OCI-LY3 (cell line): ENCODE measurements around the gene HACE1.

Source experiments
- H2AFZ ChIP-seq: fragments of 200-600, 300-600 bp; shearing (Covaris generic); 2 replicates; pipeline ENCODE4 v1.6.0; 2014; ENCODE audit warnings: antibody characterized with exemption, low read depth, low read length
- H3K27ac ChIP-seq: fragments of 200-600, 300-600 bp; sonication (generic); 2 replicates; pipeline ENCODE4 v1.5.1; 2014; ENCODE audit warnings: mild to moderate bottlenecking, low read length, moderate library complexity, mixed read lengths
- H3K27me3 ChIP-seq: fragments of 200-600, 300-600 bp; sonication (generic); 2 replicates; pipeline ENCODE4 v1.6.1; 2014; ENCODE audit warnings: low read depth, low read length, mixed read lengths
- H3K36me3 ChIP-seq: fragments of 200-600, 300-600 bp; sonication (generic); replicated peaks from 2 replicates; pipeline ENCODE3; 2014; ENCODE audit warnings: low read depth, low read length, mixed read lengths
- H3K4me1 ChIP-seq: fragments of 300-600, 200-600 bp; sonication (generic); 2 replicates; pipeline ENCODE4 v1.6.1; 2014; ENCODE audit warnings: low read length, mixed read lengths
- H3K4me2 ChIP-seq: fragments of 200-600, 300-600 bp; sonication (generic); 2 replicates; pipeline ENCODE4 v1.6.1; 2014; ENCODE audit warnings: low read length, mixed read lengths
- H3K4me3 ChIP-seq: fragments of 300-600, 200-600 bp; sonication (generic); 2 replicates; pipeline ENCODE4 v1.5.1; 2014; ENCODE audit warnings: antibody characterized with exemption, mild to moderate bottlenecking, low read length, moderate library complexity
- H3K79me2 ChIP-seq: fragments of 300-600, 200-600 bp; shearing (Covaris generic); 2 replicates; pipeline ENCODE4 v1.6.1; 2014; ENCODE audit warnings: mild to moderate bottlenecking, low read length, mixed read lengths
- H3K9ac ChIP-seq: fragments of 300-600, 200-600 bp; shearing (Covaris generic); 2 replicates; pipeline ENCODE4 v1.6.0; 2014; ENCODE audit warnings: mild to moderate bottlenecking, low read length, moderate library complexity
- H3K9me3 ChIP-seq: fragments of 200-600, 300-600 bp; shearing (Covaris generic); 2 replicates; pipeline ENCODE4 v1.6.1; 2014; ENCODE audit warnings: low read length, mixed read lengths; ENCODE audit not compliant: insufficient read depth
- H4K20me1 ChIP-seq: fragments of 200-600, 300-600 bp; sonication (generic); 2 replicates; pipeline ENCODE4 v1.6.1; 2016; ENCODE audit warnings: low read length, mixed read lengths; ENCODE audit not compliant: insufficient read depth
- CTCF ChIP-seq: fragments of 200-600, 300-600 bp; sonication (generic); IDR thresholded peaks from 2 replicates; pipeline ENCODE4 v1.5.1; 2014; ENCODE audit warnings: antibody characterized with exemption, low read length, low read depth
- EZH2phosphoT487 ChIP-seq: fragments of 200-600 bp; shearing (Covaris generic); IDR thresholded peaks from 2 replicates; pipeline ENCODE4 v1.6.1; 2018; ENCODE audit warnings: antibody characterized with exemption, mixed run types, low read depth

Gene HACE1

GRCh38 chr6:104729433-104729832 is 130.3 kb downstream of the HACE1 start:
- Histone ChIP-seq H3K9ac (no peak overlapping the region), H2AFZ (no peak overlapping the region), H3K4me3 (no peak overlapping the region), H3K4me1 (no peaks in the 10 kb centered on the region), H3K4me2 (no peak overlapping the region), H4K20me1 (no peaks in the 10 kb centered on the region), H3K36me3 (no peaks in the 10 kb centered on the region), H3K27me3 (no peaks in the 10 kb centered on the region), H3K9me3 (no peaks in the 10 kb centered on the region), H3K27ac (no peak overlapping the region), H3K79me2 (no peaks in the 10 kb centered on the region)
- TF ChIP-seq CTCF: no peak
- TF ChIP-seq EZH2phosphoT487: no peak

- no peak overlapping the region for H3K4me2 ChIP-seq
- H3K9me3 ChIP-seq: no peaks in the 10 kb centered on the region
Measured at GRCh38 chr6:104728448-104728847, 131.3 kb downstream of the HACE1 start.

GRCh38 chr6:104718672-104719071 is 141.0 kb downstream of the HACE1 start:
- no peaks in the 10 kb centered on the region for H3K9me3 ChIP-seq
- no peaks in the 10 kb centered on the region for H3K36me3 ChIP-seq
- H3K27ac ChIP-seq: no peak overlapping the region
- H4K20me1 ChIP-seq: no peaks in the 10 kb centered on the region
- no peak for TF ChIP-seq CTCF
- no peak for TF ChIP-seq EZH2phosphoT487
- no peaks in the 10 kb centered on the region for H3K4me1 ChIP-seq
- H3K27me3 ChIP-seq: no peaks in the 10 kb centered on the region
- no peak overlapping the region for H3K4me2 ChIP-seq
- no peak overlapping the region for H2AFZ ChIP-seq
- H3K4me3 ChIP-seq: no peak overlapping the region
- no peaks in the 10 kb centered on the region for H3K79me2 ChIP-seq
- H3K9ac ChIP-seq: no peak overlapping the region

More at GRCh38 chr6:104728448-104728847, 131.3 kb downstream of the HACE1 start:
- H4K20me1 ChIP-seq: no peaks in the 10 kb centered on the region
- H3K9ac ChIP-seq: no peak overlapping the region
- TF ChIP-seq CTCF: no peak
- no peak for TF ChIP-seq EZH2phosphoT487
- H2AFZ ChIP-seq: no peak overlapping the region
- no peaks in the 10 kb centered on the region for H3K27me3 ChIP-seq
- H3K4me3 ChIP-seq: no peak overlapping the region
- H3K36me3 ChIP-seq: no peaks in the 10 kb centered on the region
- H3K79me2 ChIP-seq: no peaks in the 10 kb centered on the region
- no peaks in the 10 kb centered on the region for H3K4me1 ChIP-seq
- no peak overlapping the region for H3K27ac ChIP-seq

GRCh38 chr6:104716858-104717257 is 142.9 kb downstream of the HACE1 start:
- Histone ChIP-seq H3K9ac (no peak overlapping the region), H4K20me1 (no peaks in the 10 kb centered on the region), H3K4me2 (no peak overlapping the region), H3K36me3 (no peaks in the 10 kb centered on the region), H3K79me2 (no peaks in the 10 kb centered on the region), H3K4me1 (no peaks in the 10 kb centered on the region), H3K27me3 (no peaks in the 10 kb centered on the region), H2AFZ (no peak overlapping the region), H3K4me3 (no peak overlapping the region), H3K9me3 (no peaks in the 10 kb centered on the region), H3K27ac (no peak overlapping the region)
- TF ChIP-seq CTCF (no peak), EZH2phosphoT487 (no peak)
